GM18519 (cell line): ENCODE results near the gene RHBDL1.
A peak's percentile ranks its signal among the peaks of the same experiment; 100 is the strongest.

Experiments used
- ATAC-seq: cut with Tn5 transposase; IDR thresholded peaks from one replicate; pipeline ENCODE4 v1.9.1; 2021; ENCODE audit warnings: mild to moderate bottlenecking, moderate library complexity; ENCODE audit not compliant: unreplicated experiment, low FRiP score

RHBDL1 gene

GRCh38 chr16:716768-717325 lies 41.4 kb downstream of the RHBDL1 start:
- no peak for ATAC-seq

GRCh38 chr16:717450-718245 lies 42.2 kb downstream of the RHBDL1 start:
- ATAC-seq, result no peak

GRCh38 chr16:718389-718788 lies 42.9 kb downstream of the RHBDL1 start:
- ATAC-seq, result no peak

- no peak for ATAC-seq
These were observed 43.5 kb downstream of the RHBDL1 start for GRCh38 chr16:718922-719321.

- no peak for ATAC-seq
These were observed 44.5 kb downstream of the RHBDL1 start for GRCh38 chr16:719815-720446.

- ATAC-seq, result no peak
These were observed 45.0 kb downstream of the RHBDL1 start for GRCh38 chr16:720447-720989.

- peak; percentile 46 for ATAC-seq
These were observed 45.7 kb downstream of the RHBDL1 start, which contains the start of gene ANTKMT for GRCh38 chr16:720990-721764. Gene ANTKMT, plus strand, starts transcription at chr16:721146. Its CDS starts 129 bp downstream, at chr16:721275.

- ATAC-seq, result no peak
These were observed 46.5 kb downstream of the RHBDL1 start for GRCh38 chr16:721765-722540.

GRCh38 chr16:722835-723633 lies 47.6 kb downstream of the RHBDL1 start:
- no peak for ATAC-seq

- ATAC-seq, result no peak
These were observed 48.2 kb downstream of the RHBDL1 start for GRCh38 chr16:723695-724094.

- ATAC-seq, result no peak
These were observed 48.9 kb downstream of the RHBDL1 start for GRCh38 chr16:724188-725040.

GRCh38 chr16:725041-725376 lies 49.5 kb downstream of the RHBDL1 start:
- no peak for ATAC-seq

GRCh38 chr16:725463-726187 lies 50.2 kb downstream of the RHBDL1 start:
- no peak for ATAC-seq

- ATAC-seq, result no peak
These were observed 50.6 kb downstream of the RHBDL1 start for GRCh38 chr16:726188-726437.

GRCh38 chr16:726438-727290 lies 51.2 kb downstream of the RHBDL1 start, which contains the start of the genes CCDC78 and HAGHL:
Gene CCDC78, minus strand, starts transcription at chr16:726443. Its CDS starts 76 bp downstream, at chr16:726367.
Gene HAGHL, plus strand, starts transcription at chr16:727106. Its CDS starts 404 bp downstream, at chr16:727510.
- ATAC-seq, result no peak

GRCh38 chr16:727291-727977 lies 52.0 kb downstream of the RHBDL1 start:
- no peak for ATAC-seq
